ENCODE data around the gene DLGAP1. TPM values are rescaled to one million over a fixed set of nuclear protein-coding genes. Genes with fewer than 3 reads are reported as not detected.

Gene DLGAP1
- total RNA-seq, 1 experiment from 2014 or later: 23.2 TPM

- Histone ChIP-seq H3K56ac (ENCODE audit: insufficient read length, low read depth, low read length) (no peak overlapping the region), H2BK5ac (ENCODE audit: insufficient read length, low read length) (no peak overlapping the region), H3K14ac (ENCODE audit: insufficient read depth, low read length) (no peak overlapping the region), H3K27me3 (ENCODE audit: insufficient read depth, low read length) (no peaks in the 10 kb centered on the region), H2AK5ac (ENCODE audit: insufficient read length, low read length) (no peak overlapping the region), H3T11ph (ENCODE audit: low read length) (no peak overlapping the region), H2AFZ (ENCODE audit: low read length) (no peak overlapping the region), H3K4me1 (ENCODE audit: insufficient read depth, low read length) (peaks cover 11% of the 10 kb centered on the region), H2BK12ac (ENCODE audit: insufficient read length, low read depth, low read length) (no peak overlapping the region), H3K9ac (ENCODE audit: extremely low read depth, insufficient read length, low read length) (no peak overlapping the region), H4K91ac (ENCODE audit: insufficient read length, low read depth, low read length) (no peak overlapping the region), H4K20me1 (ENCODE audit: control insufficient read depth, insufficient read depth, insufficient read length) (no peaks in the 10 kb centered on the region), H3K27ac (ENCODE audit: insufficient read length, low read depth, low read length) (no peak overlapping the region), H3K23me2 (ENCODE audit: insufficient read length, low read depth, low read length, poor library complexity, severe bottlenecking) (no peaks in the 10 kb centered on the region), H3K4ac (ENCODE audit: low read depth, low read length) (no peak overlapping the region), H2BK20ac (ENCODE audit: low read depth, low read length, poor library complexity, severe bottlenecking) (no peak overlapping the region), H2BK120ac (ENCODE audit: low read depth, low read length, poor library complexity, severe bottlenecking) (no peak overlapping the region), H3K79me2 (ENCODE audit: insufficient read depth, low read length) (peaks cover 1% of the 10 kb centered on the region; the same call in 1 of the 2 replicates), H3K9me3 (ENCODE audit: control insufficient read depth, low read depth, low read length) (no peaks in the 10 kb centered on the region), H3K18ac (ENCODE audit: insufficient read length, low read depth, low read length) (no peak overlapping the region), H4K5ac (ENCODE audit: insufficient read length, low read depth, low read length) (no peak overlapping the region), H3K79me1 (ENCODE audit: insufficient read depth, low read depth, low read length, poor library complexity, severe bottlenecking) (no peaks in the 10 kb centered on the region), H4K8ac (replicated peaks; ENCODE audit: insufficient read length, low read depth, low read length) (no peak overlapping the region), H3K4me2 (ENCODE audit: insufficient read depth, insufficient read length, low read length) (no peak overlapping the region), H3K23ac (ENCODE audit: insufficient read length, low read depth, low read length) (no peak overlapping the region), H2BK15ac (ENCODE audit: low read depth, low read length) (no peak overlapping the region)
- DNase-seq: no peak
- WGBS (ENCODE audit: extremely low coverage, insufficient read length, low lambda C conversion rate): no CpG with 5 or more reads among the region's 5 CpGs
- H3K4me1 Mint-ChIP-seq: peaks cover 9 to 12% of the 10 kb centered on the region in 2 experiments
- no peaks in the 10 kb centered on the region for H3K9me3 Mint-ChIP-seq
- no peaks in the 10 kb centered on the region for H3K27me3 Mint-ChIP-seq (ENCODE audit: low read depth)
- no peak overlapping the region for H3K4me3 Mint-ChIP-seq
- H3K36me3 Mint-ChIP-seq (ENCODE audit: insufficient read depth in 1 of 3, low read depth in 3 of 3): peaks cover 12 to 27% (median 25%) of the 10 kb centered on the region in 3 experiments
- H3K27ac Mint-ChIP-seq: peak overlapping the region in 1 of 3 experiments; percentile 41; a peak in 1 of 7 replicates
- TF ChIP-seq CTCF (conservative IDR thresholded peaks at IDR 0.05): no peak
Measured at GRCh38 chr18:4430836-4431235, 24.3 kb downstream of the DLGAP1 start.
